ENCODE measurements around the gene ZBTB40. TPM values are rescaled to one million over a fixed set of nuclear protein-coding genes. Genes with fewer than 3 reads are reported as not detected.

The ZBTB40 gene
- total RNA-seq, 1 donor from 2014 or later: 7.4 TPM

GRCh38 chr1:22529901-22530621 is 78.4 kb downstream of the ZBTB40 start:
- TF ChIP-seq CTCF (IDR thresholded peaks at IDR 0.05; ENCODE audit: insufficient read depth, low read length, severe bottlenecking): no peak
- Histone ChIP-seq H3K36me3 (ENCODE audit: control insufficient read depth, insufficient read depth, low read length) (peaks cover 9% of the 10 kb centered on the region), H3K4me3 (ENCODE audit: low read depth, low read length) (no peak overlapping the region), H3K27me3 (ENCODE audit: control insufficient read depth, insufficient read depth, low read length) (no peaks in the 10 kb centered on the region)
- FAIRE-seq: peak; percentile 72
- DNase-seq (ENCODE audit: low read depth): no peak

GRCh38 chr1:22530715-22531114 is 79.1 kb downstream of the ZBTB40 start:
- DNase-seq (ENCODE audit: low read depth): no peak
- TF ChIP-seq CTCF (IDR thresholded peaks at IDR 0.05; ENCODE audit: insufficient read depth, low read length, severe bottlenecking): no peak
- peaks cover 7% of the 10 kb centered on the region for H3K36me3 ChIP-seq (ENCODE audit: control insufficient read depth, insufficient read depth, low read length)
- no peak overlapping the region for H3K4me3 ChIP-seq (ENCODE audit: low read depth, low read length)
- FAIRE-seq: no peak
- no peaks in the 10 kb centered on the region for H3K27me3 ChIP-seq (ENCODE audit: control insufficient read depth, insufficient read depth, low read length)

- peaks cover 4% of the 10 kb centered on the region for H3K36me3 ChIP-seq (ENCODE audit: control insufficient read depth, insufficient read depth, low read length)
- no peak overlapping the region for H3K4me3 ChIP-seq (ENCODE audit: low read depth, low read length)
- no peak for FAIRE-seq
- H3K27me3 ChIP-seq (ENCODE audit: control insufficient read depth, insufficient read depth, low read length): no peaks in the 10 kb centered on the region
- TF ChIP-seq CTCF (IDR thresholded peaks at IDR 0.05; ENCODE audit: insufficient read depth, low read length, severe bottlenecking): no peak
- no peak for DNase-seq (ENCODE audit: low read depth)
Observed at GRCh38 chr1:22531251-22531650, 79.6 kb downstream of the ZBTB40 start.

GRCh38 chr1:22533244-22533895 is 81.7 kb downstream of the ZBTB40 start:
- Histone ChIP-seq H3K27me3 (ENCODE audit: control insufficient read depth, insufficient read depth, low read length) (no peaks in the 10 kb centered on the region), H3K36me3 (ENCODE audit: control insufficient read depth, insufficient read depth, low read length) (peaks cover 1% of the 10 kb centered on the region), H3K4me3 (ENCODE audit: low read depth, low read length) (no peak overlapping the region)
- no peak for DNase-seq (ENCODE audit: low read depth)
- FAIRE-seq: peak; percentile 77
- no peak for TF ChIP-seq CTCF (IDR thresholded peaks at IDR 0.05; ENCODE audit: insufficient read depth, low read length, severe bottlenecking)

GRCh38 chr1:22534951-22535350 is 83.3 kb downstream of the ZBTB40 start:
- H3K27me3 ChIP-seq (ENCODE audit: control insufficient read depth, insufficient read depth, low read length): no peaks in the 10 kb centered on the region
- no peaks in the 10 kb centered on the region for H3K36me3 ChIP-seq (ENCODE audit: control insufficient read depth, insufficient read depth, low read length)
- FAIRE-seq (no peak), DNase-seq (ENCODE audit: low read depth) (no peak)
- no peak overlapping the region for H3K4me3 ChIP-seq (ENCODE audit: low read depth, low read length)
- TF ChIP-seq CTCF (IDR thresholded peaks at IDR 0.05; ENCODE audit: insufficient read depth, low read length, severe bottlenecking): no peak

Data from bronchial epithelial cell (primary cell).